ENCODE results near the gene ENGASE.

Gene ENGASE

GRCh38 chr17:79047923-79048825, 26.4 kb upstream of the ENGASE start:
- no peak overlapping the region for H3K4me3 ChIP-seq (ENCODE audit: low read depth, low read length)
- DNase-seq (ENCODE audit: low read depth) = no peak
- no peak for TF ChIP-seq CTCF (IDR thresholded peaks at IDR 0.05; ENCODE audit: insufficient read depth, low read depth, low read length, missing control alignments)

- H3K4me3 ChIP-seq (ENCODE audit: low read depth, low read length) = no peak overlapping the region
- DNase-seq (ENCODE audit: low read depth) = no peak
- TF ChIP-seq CTCF (IDR thresholded peaks at IDR 0.05; ENCODE audit: insufficient read depth, low read depth, low read length, missing control alignments) = no peak
Observed at GRCh38 chr17:79048826-79049755, 25.5 kb upstream of the ENGASE start.

- no peak overlapping the region for H3K4me3 ChIP-seq (ENCODE audit: low read depth, low read length)
- no peak for DNase-seq (ENCODE audit: low read depth)
- TF ChIP-seq CTCF (IDR thresholded peaks at IDR 0.05; ENCODE audit: insufficient read depth, low read depth, low read length, missing control alignments) = no peak
Observed at GRCh38 chr17:79049821-79050220, 24.8 kb upstream of the ENGASE start.

GRCh38 chr17:79050551-79050950, 24.1 kb upstream of the ENGASE start:
- no peak overlapping the region for H3K4me3 ChIP-seq (ENCODE audit: low read depth, low read length)
- DNase-seq (ENCODE audit: low read depth) = no peak
- no peak for TF ChIP-seq CTCF (IDR thresholded peaks at IDR 0.05; ENCODE audit: insufficient read depth, low read depth, low read length, missing control alignments)

- no peak for TF ChIP-seq CTCF (IDR thresholded peaks at IDR 0.05; ENCODE audit: insufficient read depth, low read depth, low read length, missing control alignments)
Observed at GRCh38 chr17:79051306-79051705, 23.3 kb upstream of the ENGASE start.

GRCh38 chr17:79052131-79052530, 22.5 kb upstream of the ENGASE start:
- DNase-seq (ENCODE audit: low read depth) = no peak
- TF ChIP-seq CTCF (IDR thresholded peaks at IDR 0.05; ENCODE audit: insufficient read depth, low read depth, low read length, missing control alignments) = no peak
- no peak overlapping the region for H3K4me3 ChIP-seq (ENCODE audit: low read depth, low read length)

More at GRCh38 chr17:79051306-79051705, 23.3 kb upstream of the ENGASE start:
- no peak overlapping the region for H3K4me3 ChIP-seq (ENCODE audit: low read depth, low read length)
- no peak for DNase-seq (ENCODE audit: low read depth)
